Activated naive CD4-positive, alpha-beta T cell treated with anti-CD3 and anti-CD28 coated beads, Interleukin-2, amount 50 U/mL, for 24 hours (primary cell): Measurements from ENCODE around the gene LAMB3.

Experiments
- H3K27ac Mint-ChIP-seq: one replicate; pipeline ENCODE4 v1.8.0; 2021; ENCODE audit warnings: mild to moderate bottlenecking, mixed read lengths
- H3K27me3 Mint-ChIP-seq: one replicate; pipeline ENCODE4 v1.8.0; 2021; ENCODE audit warnings: mixed read lengths
- H3K36me3 Mint-ChIP-seq: one replicate; pipeline ENCODE4 v1.8.0; 2021; ENCODE audit warnings: mixed read lengths
- H3K4me1 Mint-ChIP-seq: one replicate; pipeline ENCODE4 v1.8.0; 2021; ENCODE audit warnings: mixed read lengths
- H3K4me3 Mint-ChIP-seq: one replicate; pipeline ENCODE4 v1.8.0; 2021; ENCODE audit warnings: mild to moderate bottlenecking, mixed read lengths
- H3K9me3 Mint-ChIP-seq: one replicate; pipeline ENCODE4 v1.8.0; 2021; ENCODE audit warnings: mixed read lengths

The LAMB3 gene

DNA sequence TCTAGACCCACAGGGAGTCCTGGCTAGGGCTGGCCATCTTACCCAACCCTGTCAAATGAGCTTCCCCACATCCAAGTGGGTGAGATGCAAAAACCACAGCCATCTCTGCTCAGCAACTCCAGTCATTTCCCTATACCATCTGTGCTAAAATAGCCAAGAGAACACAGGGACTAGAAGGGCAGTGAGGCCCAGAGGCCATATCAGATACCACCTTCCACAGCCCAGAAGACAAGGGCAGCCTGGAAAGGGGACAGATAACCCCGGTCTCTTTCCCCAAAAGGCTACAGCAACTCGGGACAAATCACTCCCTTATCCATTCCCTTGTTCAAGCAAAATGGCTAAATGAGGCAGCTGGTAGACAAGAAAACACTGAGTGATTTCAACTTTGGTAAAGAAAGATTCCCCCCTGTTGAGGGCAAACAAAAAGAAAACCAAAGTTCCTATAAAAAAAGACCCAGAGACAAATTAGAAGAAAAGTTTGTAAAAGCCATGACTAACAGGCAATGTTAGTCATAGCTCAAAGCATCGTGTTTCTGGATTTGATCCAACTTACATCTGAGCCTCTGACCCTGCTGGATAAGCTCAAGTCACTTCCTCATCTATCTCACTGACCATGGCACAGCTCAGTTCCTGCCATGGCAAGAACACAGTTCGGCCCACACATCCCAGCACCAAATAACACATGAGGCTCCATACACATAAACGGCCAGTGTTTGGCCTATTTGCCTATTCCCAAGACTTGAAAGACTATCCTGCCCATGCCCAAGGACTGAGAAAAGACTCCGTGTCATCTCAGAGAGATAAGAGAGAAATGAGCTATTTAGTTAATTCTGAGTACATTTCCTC, 3.1 kb downstream of the LAMB3 start:
- H3K4me1 Mint-ChIP-seq: peaks cover 10% of the 10 kb centered on the region
- H3K27ac Mint-ChIP-seq: no peak overlapping the region
- H3K36me3 Mint-ChIP-seq: no peaks in the 10 kb centered on the region
- no peaks in the 10 kb centered on the region for H3K9me3 Mint-ChIP-seq
- H3K27me3 Mint-ChIP-seq: no peaks in the 10 kb centered on the region
- no peak overlapping the region for H3K4me3 Mint-ChIP-seq

DNA sequence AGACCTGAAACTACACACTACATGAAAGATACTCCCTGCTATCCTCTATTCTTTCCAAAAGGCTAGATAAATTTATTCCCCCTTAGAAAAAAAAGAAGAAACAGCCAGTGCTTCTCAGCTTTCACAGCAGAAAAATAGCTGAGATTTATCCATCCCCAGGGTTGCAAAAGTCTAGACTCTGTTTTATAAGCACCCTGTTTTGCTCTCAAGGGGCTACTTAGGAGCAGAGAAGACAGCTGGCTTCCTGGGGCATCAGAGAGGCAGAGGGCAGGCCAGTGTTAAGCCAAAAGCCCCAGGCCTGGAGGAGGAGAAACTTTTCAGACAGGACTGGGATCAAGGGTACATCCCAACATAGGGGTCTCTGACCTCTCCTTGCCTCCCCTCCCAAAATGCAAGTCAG, 3.9 kb downstream of the LAMB3 start:
- H3K27ac Mint-ChIP-seq: no peak overlapping the region
- H3K9me3 Mint-ChIP-seq: no peaks in the 10 kb centered on the region

DNA sequence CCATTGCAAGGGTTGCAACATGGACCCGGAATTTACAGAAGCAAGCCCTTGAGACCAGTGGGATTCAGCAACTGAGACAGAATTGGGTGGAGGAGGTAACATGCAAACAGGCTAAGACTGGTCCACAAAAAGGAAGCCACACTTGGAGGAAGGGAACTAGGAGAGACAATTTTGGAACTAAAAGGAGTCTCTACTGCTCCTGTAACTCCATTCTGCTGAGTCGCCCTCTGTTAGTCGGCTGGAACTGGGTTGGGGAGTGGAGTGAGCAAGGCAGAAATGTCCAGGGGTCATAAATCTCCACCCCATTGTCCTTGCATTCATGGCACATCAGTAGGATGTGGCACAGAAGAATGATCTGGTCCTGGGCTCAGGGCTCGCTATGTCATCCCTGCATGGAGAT, 5.1 kb downstream of the LAMB3 start:
- Mint-ChIP-seq H3K9me3 (no peaks in the 10 kb centered on the region), H3K27me3 (no peaks in the 10 kb centered on the region), H3K36me3 (no peaks in the 10 kb centered on the region), H3K4me3 (no peak overlapping the region), H3K4me1 (peaks cover 6% of the 10 kb centered on the region), H3K27ac (no peak overlapping the region)

More for the DNA sequence above, 3.9 kb downstream of the LAMB3 start:
- H3K27me3 Mint-ChIP-seq: no peaks in the 10 kb centered on the region
- H3K4me1 Mint-ChIP-seq: peaks cover 10% of the 10 kb centered on the region
- no peak overlapping the region for H3K4me3 Mint-ChIP-seq
- H3K36me3 Mint-ChIP-seq: no peaks in the 10 kb centered on the region

DNA sequence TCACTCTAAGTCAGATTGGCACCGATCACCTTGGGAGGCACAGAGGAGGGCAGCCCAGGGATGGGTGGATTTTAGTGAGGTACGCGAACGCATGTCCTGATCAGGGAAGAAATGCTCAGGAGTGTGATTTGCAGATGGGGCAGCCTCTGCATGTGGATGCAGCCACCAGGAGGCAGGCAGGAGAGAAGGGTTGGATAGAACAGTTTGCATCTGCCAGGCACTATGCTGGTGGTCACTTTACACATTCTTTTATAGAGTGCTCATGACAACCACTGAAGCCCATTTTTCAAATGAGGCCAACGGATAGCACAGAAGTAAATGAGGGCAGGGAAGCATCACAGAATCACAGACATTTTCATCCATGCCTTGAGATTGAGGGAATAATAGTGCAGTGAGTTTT, 5.7 kb downstream of the LAMB3 start:
- no peak overlapping the region for H3K4me3 Mint-ChIP-seq
- no peaks in the 10 kb centered on the region for H3K36me3 Mint-ChIP-seq
- no peak overlapping the region for H3K27ac Mint-ChIP-seq
- H3K4me1 Mint-ChIP-seq: peaks cover 6% of the 10 kb centered on the region
- no peaks in the 10 kb centered on the region for H3K9me3 Mint-ChIP-seq
- no peaks in the 10 kb centered on the region for H3K27me3 Mint-ChIP-seq

DNA sequence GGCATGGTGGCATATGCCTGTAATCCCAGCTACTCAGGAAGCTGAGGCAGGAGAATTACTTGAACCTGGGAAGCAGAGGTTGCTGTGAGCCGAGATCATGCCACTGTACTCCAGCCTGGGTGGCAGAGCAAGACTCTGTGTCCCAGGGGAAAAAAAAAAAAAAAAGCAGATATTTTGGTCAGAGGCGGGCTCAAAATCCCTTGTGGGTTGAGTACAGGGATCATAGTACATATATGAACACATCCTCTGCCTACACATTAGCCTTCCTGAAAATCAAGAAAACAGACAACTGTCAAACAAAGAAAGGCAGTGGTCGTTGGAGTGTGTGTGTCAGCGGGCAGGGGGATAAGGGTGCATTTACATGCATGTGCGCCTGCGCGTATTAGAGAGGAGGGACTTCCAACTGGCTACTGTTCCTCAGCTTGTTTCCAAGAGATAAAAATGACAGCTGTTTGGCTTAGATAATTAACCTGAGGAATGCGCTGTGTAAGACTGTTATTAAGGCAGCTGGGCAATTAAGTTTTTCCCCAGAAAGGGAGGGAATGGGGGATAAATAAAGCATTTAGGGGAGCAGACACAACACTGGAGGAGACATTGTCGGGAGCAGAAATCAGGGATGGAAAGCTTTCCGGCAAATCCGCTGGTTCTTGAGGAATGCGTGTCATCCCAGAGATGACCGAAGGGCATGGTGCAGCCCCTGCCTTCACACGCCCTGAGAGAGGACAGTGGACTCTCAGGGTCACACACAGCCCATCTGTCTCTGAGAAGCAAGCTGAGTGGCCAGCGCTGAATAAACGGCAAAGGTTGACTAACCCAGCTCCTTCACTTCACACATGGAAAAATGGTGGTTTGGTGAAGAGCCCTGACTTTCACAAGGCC, 6.4 kb downstream of the LAMB3 start:
- no peak overlapping the region for H3K27ac Mint-ChIP-seq
- H3K36me3 Mint-ChIP-seq: no peaks in the 10 kb centered on the region
- no peaks in the 10 kb centered on the region for H3K27me3 Mint-ChIP-seq
- no peak overlapping the region for H3K4me3 Mint-ChIP-seq
- H3K4me1 Mint-ChIP-seq: peaks cover 3% of the 10 kb centered on the region
- no peaks in the 10 kb centered on the region for H3K9me3 Mint-ChIP-seq

DNA sequence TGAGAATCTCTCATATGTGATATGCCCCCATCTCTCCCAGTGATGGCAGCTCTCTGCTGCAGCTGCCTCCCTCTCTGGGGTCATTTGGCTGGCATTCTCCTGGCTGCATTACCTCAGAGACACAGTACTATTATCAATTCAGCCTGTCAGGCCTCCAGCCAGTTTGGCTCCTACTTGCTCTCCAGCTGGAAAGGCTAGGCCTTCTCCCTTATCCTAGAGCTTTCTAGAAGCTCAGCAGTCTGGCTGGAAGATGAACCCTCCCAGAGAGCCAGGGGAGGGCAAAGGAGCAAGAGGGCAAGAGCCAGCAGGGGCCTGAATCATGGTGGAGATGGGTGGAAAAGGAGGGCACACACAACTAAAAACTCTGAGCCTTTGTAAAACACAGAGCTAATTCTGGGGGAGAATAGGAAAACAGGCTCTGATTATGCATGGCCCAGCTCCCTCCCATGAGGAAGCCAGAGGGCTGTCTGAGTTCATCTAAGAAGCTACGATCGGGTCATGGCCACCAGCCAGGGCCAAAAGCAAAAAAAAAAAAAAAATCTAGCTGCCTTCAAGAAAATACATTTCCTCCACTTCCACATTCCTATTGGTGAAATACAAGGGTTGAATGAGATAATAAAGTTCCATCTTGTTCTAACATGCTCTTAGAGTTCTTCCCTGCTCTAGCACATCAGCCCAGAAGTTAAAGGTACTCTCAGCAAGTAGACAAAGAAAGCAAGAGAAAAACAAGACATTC, 8.8 kb downstream of the LAMB3 start:
- H3K27ac Mint-ChIP-seq: no peak overlapping the region
- no peaks in the 10 kb centered on the region for H3K9me3 Mint-ChIP-seq
- H3K36me3 Mint-ChIP-seq: no peaks in the 10 kb centered on the region
- H3K27me3 Mint-ChIP-seq: no peaks in the 10 kb centered on the region
- H3K4me1 Mint-ChIP-seq: no peaks in the 10 kb centered on the region
- H3K4me3 Mint-ChIP-seq: no peak overlapping the region

DNA sequence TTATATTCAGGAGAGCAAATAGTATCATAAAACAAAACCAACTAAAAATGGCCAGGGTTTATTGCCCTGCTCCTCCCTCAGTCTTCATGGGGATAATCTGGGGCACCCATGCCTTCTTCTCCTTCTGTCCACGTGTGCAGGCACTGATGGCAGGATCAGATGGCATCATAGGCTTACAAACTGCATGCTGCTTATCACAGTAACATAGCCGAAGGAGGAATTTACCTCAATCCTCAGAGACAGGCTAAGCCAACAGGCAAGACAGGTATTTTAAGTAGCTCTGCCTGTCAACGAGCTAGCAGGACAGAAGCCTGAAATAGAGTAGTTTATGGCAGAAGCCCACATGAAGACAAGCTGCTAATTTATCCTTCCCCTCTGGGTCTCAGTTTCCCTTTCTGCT, 9.4 kb downstream of the LAMB3 start:
- Mint-ChIP-seq H3K4me3 (no peak overlapping the region), H3K4me1 (no peaks in the 10 kb centered on the region), H3K27me3 (no peaks in the 10 kb centered on the region), H3K27ac (no peak overlapping the region), H3K9me3 (no peaks in the 10 kb centered on the region), H3K36me3 (no peaks in the 10 kb centered on the region)

DNA sequence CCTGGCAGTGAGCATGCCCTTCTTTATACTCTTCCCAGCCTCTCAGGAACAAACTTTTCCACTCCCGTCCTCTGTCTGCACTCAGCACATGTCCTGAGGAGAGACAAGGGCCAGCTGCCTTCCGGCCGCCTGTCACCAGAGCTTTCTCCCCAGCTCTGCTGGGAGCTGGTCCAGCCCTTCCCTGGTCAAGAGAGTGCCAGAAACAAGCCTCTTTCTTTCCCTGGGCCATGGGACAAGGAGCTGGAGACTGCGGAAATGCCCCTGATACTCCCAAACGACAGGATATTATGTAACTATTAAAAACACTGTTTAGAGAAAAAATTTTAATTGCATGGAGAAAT, 10.4 kb downstream of the LAMB3 start:
- H3K4me3 Mint-ChIP-seq: no peak overlapping the region
- H3K36me3 Mint-ChIP-seq: no peaks in the 10 kb centered on the region
- H3K4me1 Mint-ChIP-seq: no peaks in the 10 kb centered on the region
- H3K27ac Mint-ChIP-seq: no peak overlapping the region
- no peaks in the 10 kb centered on the region for H3K27me3 Mint-ChIP-seq
- no peaks in the 10 kb centered on the region for H3K9me3 Mint-ChIP-seq

DNA sequence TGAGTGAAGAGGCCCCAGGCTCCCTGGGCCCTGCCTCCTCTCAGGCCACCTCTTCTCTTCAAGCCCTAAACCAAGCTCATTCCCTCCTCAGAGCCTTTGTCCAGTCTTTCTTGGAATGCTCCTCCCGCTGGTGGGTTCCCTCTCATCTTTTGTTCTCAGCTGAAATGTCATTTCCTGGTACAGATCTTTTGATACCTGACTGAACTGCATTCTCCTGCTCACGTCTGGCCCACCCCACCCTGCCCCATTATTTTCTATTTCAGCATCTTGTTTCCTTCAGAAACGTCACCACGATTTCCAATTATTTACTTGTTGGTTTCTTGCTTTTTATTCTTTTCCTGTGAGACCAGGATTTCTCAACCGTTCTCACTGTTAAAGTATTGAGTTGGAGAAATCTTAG, 16.4 kb downstream of the LAMB3 start:
- H3K4me3 Mint-ChIP-seq: no peak overlapping the region
- H3K36me3 Mint-ChIP-seq: no peaks in the 10 kb centered on the region
- H3K9me3 Mint-ChIP-seq: no peaks in the 10 kb centered on the region
- peaks cover 3% of the 10 kb centered on the region for H3K4me1 Mint-ChIP-seq
- H3K27me3 Mint-ChIP-seq: no peaks in the 10 kb centered on the region
- no peak overlapping the region for H3K27ac Mint-ChIP-seq

DNA sequence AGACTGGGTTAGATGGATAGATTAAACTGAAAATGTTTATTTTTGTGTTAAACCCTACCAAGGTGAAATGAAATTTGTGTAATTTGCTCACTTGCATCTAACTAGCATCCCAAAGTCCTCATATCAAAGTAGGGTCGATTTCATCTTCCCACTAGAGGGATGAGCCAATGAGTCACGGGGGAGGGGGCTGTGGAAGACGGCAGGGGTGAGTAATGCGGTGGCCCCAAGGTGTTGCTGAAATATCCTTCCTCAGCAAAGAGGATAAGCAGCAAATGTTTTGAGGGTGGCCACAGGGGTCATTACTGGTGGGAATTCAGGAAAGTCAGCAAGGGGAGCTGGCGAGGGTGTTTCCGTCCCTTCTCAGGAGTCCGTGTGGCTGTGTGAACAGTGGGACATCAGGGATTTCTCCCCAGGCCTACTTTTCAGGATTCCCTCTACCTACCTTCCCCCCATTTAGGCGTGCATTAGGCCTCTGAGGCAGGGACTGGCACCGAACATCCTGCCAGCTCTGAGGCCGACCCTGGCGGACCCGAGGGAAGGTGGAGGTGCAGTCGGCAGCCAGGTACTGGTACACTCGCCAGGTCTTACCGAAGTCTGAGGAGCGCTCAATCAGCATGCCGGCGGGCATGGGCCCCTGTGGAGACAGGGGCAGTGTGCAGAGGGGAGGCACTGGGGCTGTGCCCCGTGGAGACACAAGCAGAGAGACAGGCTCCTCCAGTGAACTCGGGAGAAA, 18.1 kb downstream of the LAMB3 start:
- Mint-ChIP-seq H3K4me3 (no peak overlapping the region), H3K27ac (no peak overlapping the region), H3K27me3 (no peaks in the 10 kb centered on the region), H3K9me3 (no peaks in the 10 kb centered on the region), H3K4me1 (peaks cover 3% of the 10 kb centered on the region), H3K36me3 (no peaks in the 10 kb centered on the region)

DNA sequence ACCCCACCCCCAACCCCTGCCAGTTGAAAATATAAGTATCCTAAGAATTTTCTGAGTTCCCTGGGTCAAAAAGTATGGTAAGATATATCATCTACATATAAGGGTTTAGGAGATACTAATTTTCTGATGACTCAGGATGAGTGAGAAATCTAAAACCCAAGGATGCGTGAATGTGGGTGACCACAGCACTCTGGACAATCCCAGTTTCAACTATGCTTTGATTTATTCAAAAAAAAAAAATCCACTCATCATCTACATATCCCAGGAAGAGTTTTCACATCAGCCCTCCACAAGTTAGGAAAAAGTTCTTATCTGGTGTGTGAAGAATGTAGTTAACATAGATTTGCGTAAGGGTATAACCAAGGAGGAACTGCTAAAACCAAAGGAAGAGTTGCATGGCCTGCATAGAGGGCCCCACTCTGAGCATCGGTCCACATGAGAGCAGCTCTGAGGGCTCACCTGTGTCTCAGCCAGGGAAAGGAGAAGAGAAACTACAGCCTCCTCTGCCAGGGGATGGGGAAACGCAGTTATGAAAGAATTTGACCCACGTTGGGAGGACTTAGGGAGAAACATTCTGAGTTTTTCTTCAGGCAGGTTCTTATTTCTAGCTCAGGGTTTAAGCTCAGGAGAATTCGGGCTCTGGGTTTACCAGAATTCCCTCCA, 18.8 kb downstream of the LAMB3 start:
- Mint-ChIP-seq H3K9me3 (no peaks in the 10 kb centered on the region), H3K36me3 (no peaks in the 10 kb centered on the region), H3K27me3 (no peaks in the 10 kb centered on the region), H3K4me3 (no peak overlapping the region), H3K27ac (no peak overlapping the region), H3K4me1 (peaks cover 3% of the 10 kb centered on the region)

DNA sequence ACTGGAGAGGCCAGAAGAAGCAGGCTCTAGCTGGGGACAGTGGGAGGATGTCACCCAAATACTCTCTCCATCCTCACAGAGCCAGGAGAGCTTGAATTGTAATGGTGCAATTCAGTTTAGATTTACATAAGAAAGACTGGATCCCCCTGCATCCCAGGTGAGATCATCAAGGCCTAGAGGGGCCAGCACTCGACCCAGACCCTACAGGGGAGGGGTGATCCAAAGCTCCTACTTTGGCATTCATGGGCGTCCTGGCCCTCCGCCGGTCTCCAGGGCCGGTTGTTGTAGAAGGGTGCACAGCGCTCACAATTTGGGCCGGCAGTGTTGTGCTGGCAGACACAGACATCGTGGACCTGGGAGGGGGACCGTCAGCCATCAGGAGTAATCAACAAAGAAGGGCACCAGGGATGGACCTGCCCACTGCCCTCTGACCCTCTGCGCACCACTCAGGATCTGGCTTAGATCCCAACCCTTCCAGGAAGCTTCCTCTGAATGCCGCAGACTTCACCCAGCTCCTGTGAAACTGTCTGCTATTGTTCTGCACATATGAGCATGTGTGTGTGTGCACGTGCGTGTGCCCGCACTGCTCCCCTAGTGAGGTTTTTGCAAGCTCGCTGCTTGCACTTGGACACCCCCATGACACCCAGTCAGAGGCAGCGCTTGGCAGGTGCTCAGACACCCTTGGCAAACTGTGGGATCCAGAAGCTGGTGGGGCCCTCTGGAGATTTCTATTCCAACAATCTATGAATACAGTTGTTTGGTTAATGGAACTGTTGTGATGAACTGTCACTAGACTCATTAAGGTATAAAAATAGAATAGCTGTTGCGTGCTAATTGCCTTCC, 21.6 kb downstream of the LAMB3 start:
- Mint-ChIP-seq H3K4me3 (no peak overlapping the region), H3K4me1 (peaks cover 3% of the 10 kb centered on the region), H3K27me3 (no peaks in the 10 kb centered on the region), H3K36me3 (no peaks in the 10 kb centered on the region), H3K27ac (no peak overlapping the region), H3K9me3 (no peaks in the 10 kb centered on the region)

DNA sequence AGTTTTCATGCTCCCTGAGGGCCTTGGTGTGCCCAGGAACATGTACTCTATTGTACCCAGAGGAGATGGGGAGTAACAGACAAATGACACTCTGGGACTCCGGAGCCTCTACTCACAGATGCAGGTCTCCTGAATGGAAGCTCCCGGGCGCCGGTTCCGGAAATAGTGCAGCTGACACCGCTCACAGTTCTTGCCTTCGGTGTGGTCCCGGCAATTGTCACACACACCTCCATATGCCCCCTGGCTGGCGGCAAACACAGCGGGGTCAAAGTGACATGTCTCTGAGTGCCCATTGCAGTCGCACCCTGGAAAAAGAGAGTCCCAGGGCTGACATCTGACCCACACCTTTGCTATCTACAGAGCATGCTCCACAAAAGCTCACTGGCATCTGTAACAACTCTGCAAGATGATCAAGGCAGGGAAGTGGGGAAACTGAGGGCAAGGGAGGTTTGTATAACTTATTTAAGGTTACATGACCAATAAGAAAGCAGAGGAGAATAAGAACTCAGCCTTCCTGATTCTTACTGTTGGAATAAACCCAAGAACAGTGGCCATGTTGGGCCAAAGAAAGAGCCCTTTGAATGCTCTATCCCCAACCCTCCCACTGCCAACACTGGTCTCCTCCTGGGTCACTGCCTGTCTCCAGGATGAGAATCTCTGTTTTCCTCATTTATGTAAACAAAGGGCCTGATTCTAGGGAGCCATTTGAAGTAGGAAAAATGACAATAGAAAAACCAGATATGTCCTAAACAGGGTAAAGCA, 22.4 kb downstream of the LAMB3 start:
- H3K4me3 Mint-ChIP-seq: no peak overlapping the region
- no peaks in the 10 kb centered on the region for H3K9me3 Mint-ChIP-seq
- no peaks in the 10 kb centered on the region for H3K27me3 Mint-ChIP-seq
- no peak overlapping the region for H3K27ac Mint-ChIP-seq
- H3K4me1 Mint-ChIP-seq: peaks cover 1% of the 10 kb centered on the region
- no peaks in the 10 kb centered on the region for H3K36me3 Mint-ChIP-seq
